B cell (primary cell): ENCODE results near the gene TRABD2B.

ENCODE experiments used
- EZH2 ChIP-seq: IDR thresholded peaks from 2 replicates; pipeline ENCODE4 v1.6.1; 2012; ENCODE audit warnings: borderline replicate concordance, low read depth, mild to moderate bottlenecking, moderate library complexity, low read length; ENCODE audit not compliant: insufficient read depth, poor library complexity, severe bottlenecking
- TF ChIP-seq, protein P1 (sequence below): fragments of 200-600 bp; IDR thresholded peaks from one replicate; pipeline ENCODE4 v1.8.0; 2022; ENCODE audit warnings: antibody characterized with exemption, mild to moderate bottlenecking

- TF ChIP-seq, protein P1, sequence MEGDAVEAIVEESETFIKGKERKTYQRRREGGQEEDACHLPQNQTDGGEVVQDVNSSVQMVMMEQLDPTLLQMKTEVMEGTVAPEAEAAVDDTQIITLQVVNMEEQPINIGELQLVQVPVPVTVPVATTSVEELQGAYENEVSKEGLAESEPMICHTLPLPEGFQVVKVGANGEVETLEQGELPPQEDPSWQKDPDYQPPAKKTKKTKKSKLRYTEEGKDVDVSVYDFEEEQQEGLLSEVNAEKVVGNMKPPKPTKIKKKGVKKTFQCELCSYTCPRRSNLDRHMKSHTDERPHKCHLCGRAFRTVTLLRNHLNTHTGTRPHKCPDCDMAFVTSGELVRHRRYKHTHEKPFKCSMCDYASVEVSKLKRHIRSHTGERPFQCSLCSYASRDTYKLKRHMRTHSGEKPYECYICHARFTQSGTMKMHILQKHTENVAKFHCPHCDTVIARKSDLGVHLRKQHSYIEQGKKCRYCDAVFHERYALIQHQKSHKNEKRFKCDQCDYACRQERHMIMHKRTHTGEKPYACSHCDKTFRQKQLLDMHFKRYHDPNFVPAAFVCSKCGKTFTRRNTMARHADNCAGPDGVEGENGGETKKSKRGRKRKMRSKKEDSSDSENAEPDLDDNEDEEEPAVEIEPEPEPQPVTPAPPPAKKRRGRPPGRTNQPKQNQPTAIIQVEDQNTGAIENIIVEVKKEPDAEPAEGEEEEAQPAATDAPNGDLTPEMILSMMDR = no peak
- no peak for TF ChIP-seq EZH2
These were observed 29.7 kb upstream of the TRABD2B start for GRCh38 chr1:48026701-48027532.
